Mesothelial cell of epicardium (in vitro differentiated cells): Measurements from ENCODE around the gene CD6. TPM values are rescaled to one million over a fixed set of nuclear protein-coding genes. Genes with fewer than 3 reads are reported as not detected.
A peak's percentile ranks its signal among the peaks of the same experiment; 100 is the strongest.

Experiments
- DNase-seq, 2 experiments: peaks; one replicate each; pipeline ENCODE4 v3.0.0; 2021; ENCODE audit warnings: low spot score in 2 of 2; ENCODE audit not compliant: unreplicated experiment in 2 of 2
- H3K27ac Mint-ChIP-seq: 2 replicates; pipeline ENCODE4 v1.8.0; 2021; ENCODE audit warnings: mixed read lengths
- H3K27me3 Mint-ChIP-seq: 2 replicates; pipeline ENCODE4 v1.8.0; 2021; ENCODE audit warnings: low read depth, mixed read lengths
- H3K36me3 Mint-ChIP-seq: 2 replicates; pipeline ENCODE4 v1.8.0; 2021; ENCODE audit warnings: mixed read lengths
- H3K4me1 Mint-ChIP-seq: 2 replicates; pipeline ENCODE4 v1.8.0; 2021; ENCODE audit warnings: mixed read lengths
- H3K4me3 Mint-ChIP-seq: 2 replicates; pipeline ENCODE4 v1.8.0; 2021; ENCODE audit warnings: mild to moderate bottlenecking, moderate library complexity, mixed read lengths
- H3K9me3 Mint-ChIP-seq: 2 replicates; pipeline ENCODE4 v1.8.0; 2021; ENCODE audit warnings: mixed read lengths
- CTCF ChIP-seq: fragments of 200-600 bp; sonication (generic); IDR thresholded peaks from one replicate; pipeline ENCODE4 v1.5.0; 2021; ENCODE audit warnings: antibody characterized with exemption; ENCODE audit not compliant: unreplicated experiment
- total RNA-seq: library from RNA; stranded (reverse); gene quantifications from 3 replicates; pipeline ENCODE4 v1.2.1, GENCODE V29; 2021

Gene CD6
- total RNA-seq, 1 donor from 2014 or later: 0.31 TPM

DNA sequence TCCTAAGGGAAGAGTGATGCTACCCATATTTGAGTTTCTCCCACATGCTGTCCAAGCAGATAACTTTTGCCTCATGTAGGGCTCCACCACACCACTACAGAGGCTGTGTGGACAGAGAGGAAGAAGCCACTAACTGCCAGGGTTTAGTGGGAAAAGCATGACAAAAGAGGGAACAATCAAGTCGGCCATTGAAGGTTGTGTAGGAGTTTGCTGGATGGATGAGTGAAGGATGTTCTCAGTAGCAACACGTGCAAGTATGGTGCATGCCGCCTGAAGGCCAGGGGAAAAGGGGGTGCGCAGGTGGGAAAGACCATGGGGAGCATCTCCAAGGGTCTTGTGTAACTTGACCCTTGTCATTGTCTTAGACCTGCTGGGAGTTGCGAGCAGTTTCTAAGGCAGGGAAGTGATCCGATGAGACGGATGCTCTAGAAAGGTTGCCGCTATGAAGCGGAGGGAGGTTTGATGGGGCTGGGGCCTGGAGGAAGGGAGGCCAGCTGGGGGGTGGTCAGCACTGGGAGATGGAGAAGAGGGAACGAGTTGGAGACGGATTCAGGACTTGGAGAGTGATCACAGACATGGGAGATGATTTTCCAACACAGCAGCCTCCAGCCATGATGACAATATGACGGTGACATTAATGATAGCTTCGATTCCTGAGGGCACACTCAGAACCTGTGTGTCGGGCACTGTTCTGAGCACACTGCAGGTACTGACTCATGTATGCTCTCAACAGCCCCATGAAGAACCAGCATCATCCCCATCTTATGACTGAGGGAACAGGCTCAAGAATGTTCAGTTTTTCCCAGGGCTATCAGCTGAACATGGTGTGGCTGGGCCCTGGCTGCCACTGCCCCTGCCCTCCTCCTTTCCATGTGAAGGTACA lies 53.7 kb downstream of the CD6 start:
- Mint-ChIP-seq H3K27me3 (peaks cover 60% of the 10 kb centered on the region), H3K4me3 (no peak overlapping the region), H3K9me3 (peaks cover 5% of the 10 kb centered on the region), H3K36me3 (no peaks in the 10 kb centered on the region), H3K4me1 (peaks cover 27% of the 10 kb centered on the region), H3K27ac (no peak overlapping the region)
- DNase-seq: no peak
- no peak for TF ChIP-seq CTCF

DNA sequence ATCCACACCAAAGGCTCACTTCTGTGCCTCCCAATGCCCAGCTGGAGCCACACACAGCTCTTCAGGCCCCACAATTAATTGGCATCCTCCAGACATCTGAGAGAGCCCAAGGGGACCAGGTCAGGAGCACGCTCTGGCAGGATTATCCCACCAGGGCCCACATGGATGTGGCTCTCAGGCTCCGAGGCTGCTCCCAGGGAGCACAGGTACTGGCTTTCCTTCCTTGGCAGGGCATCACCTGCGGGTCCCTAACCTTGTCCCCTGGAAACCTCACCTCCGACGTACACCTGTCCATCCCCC lies 54.3 kb downstream of the CD6 start:
- H3K9me3 Mint-ChIP-seq: no peaks in the 10 kb centered on the region

GRCh38 chr11:61026121-61027031 lies 54.9 kb downstream of the CD6 start:
- Mint-ChIP-seq H3K36me3 (no peaks in the 10 kb centered on the region), H3K27me3 (peaks cover 48% of the 10 kb centered on the region), H3K27ac (no peak overlapping the region), H3K4me3 (no peak overlapping the region), H3K9me3 (no peaks in the 10 kb centered on the region), H3K4me1 (peaks cover 25% of the 10 kb centered on the region)
- TF ChIP-seq CTCF: no peak
- no peak for DNase-seq

More for the DNA sequence above, 54.3 kb downstream of the CD6 start:
- no peaks in the 10 kb centered on the region for H3K36me3 Mint-ChIP-seq
- peaks cover 54% of the 10 kb centered on the region for H3K27me3 Mint-ChIP-seq
- peaks cover 27% of the 10 kb centered on the region for H3K4me1 Mint-ChIP-seq
- no peak for DNase-seq
- no peak overlapping the region for H3K4me3 Mint-ChIP-seq
- TF ChIP-seq CTCF: no peak
- no peak overlapping the region for H3K27ac Mint-ChIP-seq

GRCh38 chr11:61027141-61027840 lies 55.8 kb downstream of the CD6 start:
- H3K27ac Mint-ChIP-seq: no peak overlapping the region
- peaks cover 20% of the 10 kb centered on the region for H3K4me1 Mint-ChIP-seq
- H3K4me3 Mint-ChIP-seq: no peak overlapping the region
- no peaks in the 10 kb centered on the region for H3K9me3 Mint-ChIP-seq
- peaks cover 41% of the 10 kb centered on the region for H3K27me3 Mint-ChIP-seq
- H3K36me3 Mint-ChIP-seq: no peaks in the 10 kb centered on the region
- DNase-seq: no peak
- no peak for TF ChIP-seq CTCF

GRCh38 chr11:61028135-61028729 lies 56.8 kb downstream of the CD6 start:
- DNase-seq: no peak
- peaks cover 20% of the 10 kb centered on the region for H3K4me1 Mint-ChIP-seq
- peak overlapping the region; percentile 2 for H3K27ac Mint-ChIP-seq
- H3K9me3 Mint-ChIP-seq: no peaks in the 10 kb centered on the region
- peaks cover 34% of the 10 kb centered on the region for H3K27me3 Mint-ChIP-seq
- no peak overlapping the region for H3K4me3 Mint-ChIP-seq
- H3K36me3 Mint-ChIP-seq: no peaks in the 10 kb centered on the region
- TF ChIP-seq CTCF: no peak
